ENCODE data around the gene MYMK. TPM values are rescaled to one million over a fixed set of nuclear protein-coding genes. Genes with fewer than 3 reads are reported as not detected.

MYMK gene
- total RNA-seq, 4 donors from 2014 or later: not detected

GRCh38 chr9:133532937-133533668 is 8.3 kb upstream of the MYMK start:
- intact Hi-C loops (cut with DNase I; ENCODE audit: low total_unique reads) (no loop called here), in situ Hi-C loops (cut with MboI; ENCODE audit: low sequenced_read_pairs in 4 of 4) (loop anchor here in 2 of 4 donors (25.0 kb wide), 1 partner anchor 204 kb away; the partner anchor contains the start of gene SARDH (in 2 of the 2))
- peaks cover 0 to 27% (median 7%) of the 10 kb centered on the region in 3 donors for H3K27me3 ChIP-seq
- no peak overlapping the region for H3K27ac ChIP-seq
- peaks cover 16 to 29% of the 10 kb centered on the region in 2 donors for H3K4me1 ChIP-seq
- peak in 4 of 5 experiments; percentile 30 to 63 (median 42) for TF ChIP-seq CTCF (IDR thresholded peaks at IDR 0.05 in 4 of 5, conservative IDR thresholded peaks at IDR 0.05 in 1 of 5)
- TF ChIP-seq POLR2A (IDR thresholded peaks at IDR 0.05): no peak
- H3K36me3 ChIP-seq: no peaks in the 10 kb centered on the region
- H3K9me3 ChIP-seq: no peaks in the 10 kb centered on the region
- no peak overlapping the region for H3K4me3 ChIP-seq
- ATAC-seq: no peak
- peak in 1 of 2 donors; percentile 43 for DNase-seq

- no peak for DNase-seq
- intact Hi-C loops (cut with DNase I; ENCODE audit: low total_unique reads) (no loop called here), in situ Hi-C loops (cut with MboI; ENCODE audit: low sequenced_read_pairs in 4 of 4) (loop anchor here in 2 of 4 donors (25.0 kb wide), 1 partner anchor 206 kb away; the partner anchor contains the start of gene SARDH (in 2 of the 2))
- no peaks in the 10 kb centered on the region for H3K36me3 ChIP-seq
- ATAC-seq: no peak
- H3K9me3 ChIP-seq: no peaks in the 10 kb centered on the region
- H3K27me3 ChIP-seq: peaks cover 4 to 35% (median 7%) of the 10 kb centered on the region in 3 donors
- no peak overlapping the region for H3K27ac ChIP-seq
- H3K4me1 ChIP-seq: peaks cover 16 to 42% of the 10 kb centered on the region in 2 donors
- TF ChIP-seq CTCF (IDR thresholded peaks at IDR 0.05 in 4 of 5, conservative IDR thresholded peaks at IDR 0.05 in 1 of 5) (no peak), POLR2A (IDR thresholded peaks at IDR 0.05) (no peak)
- no peak overlapping the region for H3K4me3 ChIP-seq
Observed at GRCh38 chr9:133531293-133531692, 6.5 kb upstream of the MYMK start.

DNA sequence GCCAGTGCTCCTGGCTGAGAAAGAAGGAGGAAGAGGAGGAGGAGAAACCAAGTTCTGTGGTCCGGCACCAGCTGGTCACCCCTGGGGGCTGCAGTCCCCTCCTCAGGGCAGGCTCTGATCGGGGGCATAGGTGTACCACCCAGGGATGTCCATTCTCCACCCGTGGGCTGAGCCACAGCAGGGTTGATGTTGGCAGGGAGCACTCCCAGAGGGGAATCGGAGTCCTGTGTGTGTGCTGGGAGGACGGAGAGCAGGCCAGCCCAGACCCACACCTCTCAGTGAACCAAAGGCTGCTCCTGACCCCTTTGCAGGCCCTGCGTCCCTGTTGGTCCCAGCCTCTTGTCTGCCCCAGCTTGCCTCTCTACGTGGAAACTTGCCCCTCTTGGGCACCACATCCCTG is 5.1 kb upstream of the MYMK start:
- DNase-seq: no peak
- in situ Hi-C loops (cut with MboI; ENCODE audit: low sequenced_read_pairs in 4 of 4) (loop anchor here in 2 of 4 donors (25.0 kb wide), 1 partner anchor 207 kb away; the partner anchor contains the start of gene SARDH (in 2 of the 2)), intact Hi-C loops (cut with DNase I; ENCODE audit: low total_unique reads) (no loop called here)
- H3K36me3 ChIP-seq: no peaks in the 10 kb centered on the region
- H3K4me3 ChIP-seq: no peak overlapping the region
- peaks cover 14 to 39% of the 10 kb centered on the region in 2 donors for H3K4me1 ChIP-seq
- no peak overlapping the region for H3K27ac ChIP-seq
- no peak for ATAC-seq
- peaks cover 2 to 28% (median 4%) of the 10 kb centered on the region in 3 donors for H3K27me3 ChIP-seq
- TF ChIP-seq CTCF (IDR thresholded peaks at IDR 0.05 in 4 of 5, conservative IDR thresholded peaks at IDR 0.05 in 1 of 5) (no peak), POLR2A (IDR thresholded peaks at IDR 0.05) (no peak)
- no peaks in the 10 kb centered on the region for H3K9me3 ChIP-seq

GRCh38 chr9:133529457-133529856 is 4.7 kb upstream of the MYMK start:
- H3K9me3 ChIP-seq: no peaks in the 10 kb centered on the region
- no peak for ATAC-seq
- H3K4me3 ChIP-seq: no peak overlapping the region
- DNase-seq: no peak
- intact Hi-C loops (cut with DNase I; ENCODE audit: low total_unique reads): no loop called here
- H3K4me1 ChIP-seq: peaks cover 10 to 35% of the 10 kb centered on the region in 2 donors
- H3K36me3 ChIP-seq: no peaks in the 10 kb centered on the region
- in situ Hi-C loops (cut with MboI; ENCODE audit: low sequenced_read_pairs in 4 of 4): loop anchor here in 2 of 4 donors (25.0 kb wide), 1 partner anchor 208 kb away; the partner anchor contains the start of gene SARDH (in 2 of the 2)
- TF ChIP-seq CTCF (IDR thresholded peaks at IDR 0.05 in 4 of 5, conservative IDR thresholded peaks at IDR 0.05 in 1 of 5) (no peak), POLR2A (IDR thresholded peaks at IDR 0.05) (no peak)
- H3K27me3 ChIP-seq: peaks cover 0 to 24% (median 4%) of the 10 kb centered on the region in 3 donors
- no peak overlapping the region for H3K27ac ChIP-seq
